Prostate gland (tissue), 2 donors: ENCODE data around the gene DGKG. TPM values are rescaled to one million over a fixed set of nuclear protein-coding genes. Genes with fewer than 3 reads are reported as not detected.

ENCODE experiments used
- DNase-seq: peaks from one replicate; pipeline ENCODE4 v3.0.0-alpha.2; 2019; ENCODE audit warnings: low spot score
- H3K27ac ChIP-seq, 2 donors: fragments of 200-600 bp; sonication (generic); 2 replicates each; pipeline ENCODE4 v1.5.1; 2017 to 2019
- H3K27me3 ChIP-seq: fragments of 200-600 bp; sonication (generic); replicated peaks from 2 replicates; pipeline ENCODE4 v1.5.1; 2019; ENCODE audit not compliant: insufficient read depth
- H3K36me3 ChIP-seq, 2 donors: fragments of 200-600 bp; sonication (generic); 1 replicate in 1 of 2; 2 replicates in 1 of 2; pipeline versions ENCODE4 v1.5.1 to v1.8.1; 2017 to 2019
- H3K4me1 ChIP-seq: fragments of 200-600 bp; sonication (generic); replicated peaks from 2 replicates; pipeline ENCODE4 v1.5.1; 2019
- H3K4me3 ChIP-seq, 2 donors: fragments of 200-600 bp; sonication (generic); 2 replicates each; pipeline ENCODE4 v1.5.1; 2017 to 2019
- H3K9me3 ChIP-seq: fragments of 200-600 bp; sonication (generic); 2 replicates; pipeline ENCODE4 v1.5.1; 2017
- POLR2A ChIP-seq: fragments of 450-650 bp; IDR thresholded peaks from one replicate; pipeline ENCODE4 v1.6.1; 2016; ENCODE audit warnings: antibody characterized with exemption, mild to moderate bottlenecking
- POLR2AphosphoS5 ChIP-seq: sonication (generic); formaldehyde crosslinking; IDR thresholded peaks from one replicate; pipeline ENCODE4 v1.6.1; 2017; ENCODE audit warnings: antibody characterized with exemption
- WGBS: methylation state at CpG from one replicate; pipeline ENCODE4 v1.1.5; 2018; 5-methylcytosine and 5-hydroxymethylcytosine counted together
- intact Hi-C: fragments of 100-400 bp; cut with DNase I; formaldehyde crosslinking; loops from one replicate; pipeline ENCODE4 v1.14.2; 2022
- total RNA-seq, 2 donors: library from RNA; depleted of rRNA; stranded (reverse); fragments of >200 nt; gene quantifications; one replicate each; pipeline ENCODE4 v1.1.0, GENCODE V29; 2016
- TF ChIP-seq, protein P1 (sequence below), 4 experiments: fragments of 200-600 bp in 2 of 4; fragments of 450-650 bp in 2 of 4; sonication (generic) in 2 of 4; IDR thresholded peaks; 1 replicate in 3 of 4; 2 replicates in 1 of 4; pipeline ENCODE4 v1.5.1; 2016 to 2019; ENCODE audit warnings: antibody characterized with exemption in 4 of 4, mild to moderate bottlenecking in 2 of 4, moderate library complexity in 2 of 4

DGKG gene
- total RNA-seq, 2 donors from 2014 or later: 1.2 to 2.2 TPM

DNA sequence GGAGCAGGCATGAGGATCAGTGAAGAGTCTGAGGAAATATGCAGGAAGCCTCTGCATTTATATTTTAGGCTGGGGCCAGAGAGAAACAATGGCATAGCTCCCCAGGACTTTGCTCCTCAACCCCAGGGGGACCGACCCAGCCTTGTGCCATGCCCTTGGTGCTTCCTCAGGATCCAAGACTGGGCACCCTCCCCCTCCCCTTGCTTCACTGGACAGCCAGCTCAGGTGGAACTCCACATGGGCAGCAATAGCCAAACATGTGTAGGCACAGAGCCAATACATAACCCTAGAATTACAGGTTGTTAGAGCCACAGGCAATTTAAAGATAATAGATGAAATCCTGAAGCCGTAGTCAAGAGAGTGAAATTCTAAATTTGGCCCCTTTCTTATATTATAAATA lies 180.1 kb downstream of the DGKG start:
- DNase-seq: no peak
- no peaks in the 10 kb centered on the region for H3K4me1 ChIP-seq
- no peaks in the 10 kb centered on the region for H3K9me3 ChIP-seq
- intact Hi-C loops: no loop called here
- H3K36me3 ChIP-seq: no peaks in the 10 kb centered on the region
- no peak overlapping the region for H3K27ac ChIP-seq
- TF ChIP-seq POLR2A: no peak
- TF ChIP-seq POLR2AphosphoS5: no peak
- TF ChIP-seq, protein P1, sequence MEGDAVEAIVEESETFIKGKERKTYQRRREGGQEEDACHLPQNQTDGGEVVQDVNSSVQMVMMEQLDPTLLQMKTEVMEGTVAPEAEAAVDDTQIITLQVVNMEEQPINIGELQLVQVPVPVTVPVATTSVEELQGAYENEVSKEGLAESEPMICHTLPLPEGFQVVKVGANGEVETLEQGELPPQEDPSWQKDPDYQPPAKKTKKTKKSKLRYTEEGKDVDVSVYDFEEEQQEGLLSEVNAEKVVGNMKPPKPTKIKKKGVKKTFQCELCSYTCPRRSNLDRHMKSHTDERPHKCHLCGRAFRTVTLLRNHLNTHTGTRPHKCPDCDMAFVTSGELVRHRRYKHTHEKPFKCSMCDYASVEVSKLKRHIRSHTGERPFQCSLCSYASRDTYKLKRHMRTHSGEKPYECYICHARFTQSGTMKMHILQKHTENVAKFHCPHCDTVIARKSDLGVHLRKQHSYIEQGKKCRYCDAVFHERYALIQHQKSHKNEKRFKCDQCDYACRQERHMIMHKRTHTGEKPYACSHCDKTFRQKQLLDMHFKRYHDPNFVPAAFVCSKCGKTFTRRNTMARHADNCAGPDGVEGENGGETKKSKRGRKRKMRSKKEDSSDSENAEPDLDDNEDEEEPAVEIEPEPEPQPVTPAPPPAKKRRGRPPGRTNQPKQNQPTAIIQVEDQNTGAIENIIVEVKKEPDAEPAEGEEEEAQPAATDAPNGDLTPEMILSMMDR (IDR thresholded peaks at IDR 0.05): no peak
- 98% methylated on average over 2 of the region's 2 CpGs for WGBS
- no peaks in the 10 kb centered on the region for H3K27me3 ChIP-seq
- H3K4me3 ChIP-seq: no peak overlapping the region

DNA sequence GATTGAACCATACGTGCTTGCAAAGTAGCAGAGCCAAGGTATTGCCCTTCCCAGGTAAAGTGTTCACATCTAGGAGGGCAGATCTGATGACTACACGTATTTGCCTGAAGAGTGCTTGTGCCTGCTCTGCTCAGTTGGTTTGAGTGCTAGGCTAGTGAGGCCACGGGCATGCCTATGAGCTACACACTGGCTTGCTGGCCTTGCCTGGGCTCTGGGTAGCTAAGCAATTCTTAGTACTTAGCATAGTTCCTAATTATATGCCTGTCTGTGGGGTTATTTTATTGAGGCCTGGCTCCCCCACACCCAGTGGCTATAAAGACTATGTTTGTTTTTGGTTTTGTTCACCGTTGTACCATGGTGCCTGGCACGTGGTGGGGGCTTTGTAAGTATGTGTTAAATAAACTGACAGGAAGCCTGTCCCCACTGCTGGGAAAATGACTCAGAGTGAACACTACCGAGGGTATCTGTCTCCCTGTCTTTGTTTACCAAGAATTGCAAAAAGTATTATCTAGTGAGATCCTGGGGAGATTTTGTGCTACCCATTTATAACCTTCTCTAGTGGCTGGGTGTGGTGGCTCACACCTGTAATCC lies 181.0 kb downstream of the DGKG start:
- H3K9me3 ChIP-seq: no peaks in the 10 kb centered on the region
- H3K27ac ChIP-seq: no peak overlapping the region
- WGBS: 58% methylated on average over 6 of the region's 6 CpGs
- no peak for DNase-seq
- H3K36me3 ChIP-seq: no peaks in the 10 kb centered on the region
- H3K27me3 ChIP-seq: no peaks in the 10 kb centered on the region
- H3K4me1 ChIP-seq: no peaks in the 10 kb centered on the region
- TF ChIP-seq, protein P1 (IDR thresholded peaks at IDR 0.05): no peak
- TF ChIP-seq POLR2A (no peak), POLR2AphosphoS5 (no peak)
- intact Hi-C loops: no loop called here
- no peak overlapping the region for H3K4me3 ChIP-seq

DNA sequence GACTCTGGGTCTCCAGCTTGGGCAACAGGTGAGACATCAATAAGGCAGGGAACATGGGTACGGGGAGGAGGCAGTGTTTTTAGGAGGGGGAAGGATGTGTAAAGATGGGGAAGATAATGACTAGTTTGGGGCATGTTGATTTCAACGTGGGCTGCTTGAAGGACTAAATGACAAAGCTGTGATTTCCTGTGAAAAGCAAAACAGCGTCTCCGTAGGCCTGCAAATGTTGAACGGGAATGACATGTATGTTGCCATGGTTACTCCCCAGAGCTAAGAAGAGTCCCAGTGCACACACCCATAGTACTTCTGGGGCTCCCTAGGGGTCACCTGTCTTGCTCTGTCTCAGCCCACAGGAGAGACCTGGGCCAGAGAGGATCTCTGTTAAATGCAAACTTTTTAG lies 181.9 kb downstream of the DGKG start:
- 63% methylated on average over 5 of the region's 5 CpGs for WGBS
- H3K4me1 ChIP-seq: no peaks in the 10 kb centered on the region
- no peak overlapping the region for H3K4me3 ChIP-seq
- intact Hi-C loops: no loop called here
- no peaks in the 10 kb centered on the region for H3K9me3 ChIP-seq
- H3K27me3 ChIP-seq: no peaks in the 10 kb centered on the region
- no peak for DNase-seq
- TF ChIP-seq POLR2AphosphoS5 (no peak), POLR2A (no peak)
- TF ChIP-seq, protein P1 (IDR thresholded peaks at IDR 0.05): no peak
- no peaks in the 10 kb centered on the region for H3K36me3 ChIP-seq
- no peak overlapping the region for H3K27ac ChIP-seq

DNA sequence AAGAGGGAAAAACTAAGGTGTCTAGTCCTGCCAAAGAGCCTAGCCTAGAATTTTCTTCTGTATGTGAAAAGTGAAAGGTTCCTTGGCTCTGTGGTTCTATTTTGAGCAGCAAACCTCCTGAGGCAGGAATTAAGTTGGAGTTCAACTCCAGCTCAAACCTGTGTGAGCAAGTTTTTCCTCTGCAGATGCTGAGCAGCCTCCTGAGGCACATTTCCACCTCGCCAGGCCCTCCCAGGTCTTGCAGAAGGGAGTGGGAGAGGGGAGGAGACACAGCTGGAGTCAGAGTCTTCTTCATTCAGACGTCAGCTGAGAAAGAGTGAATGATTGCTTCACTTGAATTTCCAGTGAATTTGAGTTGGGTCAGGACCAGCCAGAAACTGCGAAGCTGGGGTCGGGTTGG lies 183.6 kb downstream of the DGKG start:
- Histone ChIP-seq H3K36me3 (no peaks in the 10 kb centered on the region), H3K27ac (no peak overlapping the region), H3K4me3 (no peak overlapping the region), H3K9me3 (no peaks in the 10 kb centered on the region), H3K27me3 (no peaks in the 10 kb centered on the region), H3K4me1 (no peaks in the 10 kb centered on the region)
- DNase-seq: no peak
- TF ChIP-seq POLR2AphosphoS5 (no peak), POLR2A (no peak)
- TF ChIP-seq, protein P1 (IDR thresholded peaks at IDR 0.05): no peak
- 82% methylated on average over 4 of the region's 4 CpGs for WGBS
- intact Hi-C loops: no loop called here

DNA sequence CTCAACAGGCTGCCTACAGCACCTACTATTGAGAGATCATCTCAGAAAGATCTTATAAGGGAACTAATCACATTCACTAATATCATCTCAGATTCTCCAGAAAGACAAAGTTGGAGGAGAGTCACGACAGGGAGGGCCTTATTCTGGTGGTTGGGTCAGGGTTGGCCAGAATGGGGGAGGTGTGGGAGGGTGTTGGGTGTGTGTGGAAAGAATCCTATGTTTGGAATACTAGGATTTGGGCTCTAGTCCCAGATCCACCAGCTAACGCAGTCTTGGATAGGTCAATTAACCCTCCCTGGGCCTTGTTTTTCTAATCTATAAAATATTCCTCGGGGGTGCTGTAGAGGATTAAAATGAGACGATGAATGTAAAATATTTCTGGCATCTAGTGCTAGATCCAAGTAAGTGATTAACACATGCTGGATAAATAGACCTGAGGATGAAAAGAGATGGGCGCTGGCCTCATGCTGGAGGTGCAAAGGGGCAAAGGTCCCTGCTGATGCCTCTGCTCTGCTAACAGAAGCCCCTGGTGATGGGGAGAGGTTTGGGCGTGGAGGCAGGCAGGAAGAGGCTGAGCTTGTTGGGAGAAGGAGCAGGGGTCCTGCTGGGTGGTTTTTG lies 185.6 kb downstream of the DGKG start:
- H3K27me3 ChIP-seq: no peaks in the 10 kb centered on the region
- no peaks in the 10 kb centered on the region for H3K4me1 ChIP-seq
- H3K9me3 ChIP-seq: no peaks in the 10 kb centered on the region
- no peak for DNase-seq
- 52% methylated on average over 6 of the region's 6 CpGs for WGBS
- intact Hi-C loops: no loop called here
- no peak overlapping the region for H3K27ac ChIP-seq
- H3K4me3 ChIP-seq: no peak overlapping the region
- no peaks in the 10 kb centered on the region for H3K36me3 ChIP-seq
- TF ChIP-seq, protein P1 (IDR thresholded peaks at IDR 0.05): no peak
- TF ChIP-seq POLR2AphosphoS5 (no peak), POLR2A (no peak)
